Spleen (tissue), 11 donors: ENCODE results near the gene DNAJC15. TPM values are rescaled to one million over a fixed set of nuclear protein-coding genes. Genes with fewer than 3 reads are reported as not detected.

Experiments
- DNase-seq: peaks from one replicate; pipeline ENCODE4 v3.0.0-alpha.2; 2020
- H3K27ac ChIP-seq, 8 donors: fragments of 200-600 bp; sonication (generic) in 7 of 8; 1 replicate in 4 of 8; 2 replicates in 4 of 8; pipeline versions ENCODE4 v1.5.0 to v1.8.0; 2016 to 2021; ENCODE audit warnings: inconsistent platforms in 4 of 8, mild to moderate bottlenecking in 4 of 8, moderate library complexity in 1 of 8
- H3K27me3 ChIP-seq, 7 donors: fragments of 200-600 bp; sonication (generic) in 6 of 7; replicated peaks in 1 of 7; 1 replicate in 4 of 7; 2 replicates in 3 of 7; pipeline versions ENCODE4 v1.5.0 to v1.8.0; 2016 to 2021; ENCODE audit warnings: inconsistent platforms in 3 of 7, mild to moderate bottlenecking in 1 of 7
- H3K36me3 ChIP-seq, 6 donors: fragments of 200-600 bp; sonication (generic) in 5 of 6; 1 replicate in 4 of 6; 2 replicates in 2 of 6; pipeline versions ENCODE4 v1.5.0 to v1.8.0; 2016 to 2021; ENCODE audit warnings: inconsistent platforms in 2 of 6
- H3K4me1 ChIP-seq, 6 donors: fragments of 200-600 bp; sonication (generic) in 5 of 6; 1 replicate in 3 of 6; 2 replicates in 3 of 6; pipeline versions ENCODE4 v1.5.0 to v1.8.0; 2016 to 2021; ENCODE audit warnings: inconsistent platforms in 3 of 6
- H3K4me3 ChIP-seq, 8 donors: fragments of 200-600 bp; sonication (generic) in 7 of 8; 1 replicate in 4 of 8; 2 replicates in 4 of 8; pipeline versions ENCODE4 v1.5.0 to v1.8.0; 2016 to 2021; ENCODE audit warnings: inconsistent platforms in 4 of 8, mild to moderate bottlenecking in 4 of 8, moderate library complexity in 2 of 8
- H3K9me3 ChIP-seq, 8 donors: fragments of 200-600 bp; sonication (generic) in 7 of 8; 1 replicate in 4 of 8; 2 replicates in 4 of 8; pipeline versions ENCODE4 v1.5.0 to v1.8.0; 2016 to 2021; ENCODE audit warnings: inconsistent platforms in 4 of 8
- CTCF ChIP-seq, 11 experiments: fragments of 200-600 bp in 7 of 11; fragments of 450-650 bp in 4 of 11; sonication (generic) in 4 of 11; IDR thresholded peaks in 8 of 11; conservative IDR thresholded peaks in 3 of 11; 1 replicate in 7 of 11; 2 replicates in 4 of 11; pipeline versions ENCODE4 v1.4.0 to v1.8.0; 2016 to 2021; ENCODE audit warnings: antibody characterized with exemption in 11 of 11, inconsistent platforms in 4 of 11, mild to moderate bottlenecking in 1 of 11
- POLR2A ChIP-seq, 3 donors: fragments of 450-650 bp; IDR thresholded peaks; one replicate each; pipeline ENCODE4 v1.5.1; 2017; ENCODE audit warnings: antibody characterized with exemption in 3 of 3, mild to moderate bottlenecking in 1 of 3
- POLR2AphosphoS5 ChIP-seq, 3 donors: sonication (generic); formaldehyde crosslinking; IDR thresholded peaks; one replicate each; pipeline ENCODE4 v1.5.1; 2017; ENCODE audit warnings: antibody characterized with exemption in 3 of 3
- WGBS, 5 donors: extraction: QIAGEN DNeasy Blood & Tissue Kit in 3 of 5; methylation state at CpG; one replicate each; pipeline versions ENCODE4 v1.1.5 to v1.1.7; 2013 to 2018; 5-methylcytosine and 5-hydroxymethylcytosine counted together
- intact Hi-C: fragments of 100-400 bp; cut with DNase I; formaldehyde crosslinking; loops from one replicate; pipeline ENCODE4 v1.15.0; 2023; ENCODE audit warnings: low total_unique reads
- polyA plus RNA-seq, 3 donors: library from polyadenylated mRNA; stranded (reverse); fragments of 200-250 nt; gene quantifications; one replicate each; pipeline ENCODE4 v1.2.1, GENCODE V29; 2013
- total RNA-seq, 7 donors: library from RNA; depleted of rRNA in 3 of 7; stranded (reverse); fragments of >200 nt in 3 of 7; fragmentation: NEBNext Ultra II Directional in 4 of 7; extraction: Animal tissue kit (Norgen Biotek cat#: 25700) in 4 of 7; gene quantifications; one replicate each; pipeline versions ENCODE4 v1.1.0 to v1.2.1, GENCODE V29; 2016 to 2021
- donor health status: healthy with polysubstance abuse.
- donor health status: DM: no; HTN: no; CAD: no; lungs with moderate emphysema.
- donor health status: DM: no; HTN: no; CAD: no.
- donor health status: Bipolar disorder and iron deficiency.
- donor health status: healthy.
- donor health status: DM: no; HTN: no; CAD: no.
- donor health status: DM: yes; HTN: yes; CAD: no.

Gene DNAJC15
- total and polyA plus RNA-seq, 10 donors = 6.7 to 17.4 (median 11.8) TPM

- DNase-seq = no peak
- Histone ChIP-seq H3K27me3 (no peaks in the 10 kb centered on the region), H3K36me3 (no peaks in the 10 kb centered on the region), H3K4me1 (peaks cover 22 to 78% (median 44%) of the 10 kb centered on the region in 6 donors), H3K27ac (peak overlapping the region; percentile 72 to 91 (median 86)), H3K9me3 (peaks cover 0 to 6% (median 0%) of the 10 kb centered on the region in 8 donors), H3K4me3 (peak overlapping the region; percentile 35 to 65 (median 44))
- intact Hi-C loops = no loop called here
- TF ChIP-seq POLR2AphosphoS5 (IDR thresholded peaks at IDR 0.05) (no peak), CTCF (IDR thresholded peaks at IDR 0.05 in 8 of 11, conservative IDR thresholded peaks at IDR 0.05 in 3 of 11) (no peak), POLR2A (IDR thresholded peaks at IDR 0.05) (no peak)
- 9 to 14% (median 11%) methylated on average over 13 of the region's 13 CpGs for WGBS, 5 donors
These were observed 31.7 kb downstream of the DNAJC15 start for GRCh38 chr13:43054803-43055802.

- intact Hi-C loops = no loop called here
- peak overlapping the region in 4 of 8 donors; percentile 33 to 52 (median 46) for H3K27ac ChIP-seq
- H3K27me3 ChIP-seq = no peaks in the 10 kb centered on the region
- H3K4me3 ChIP-seq = no peak overlapping the region
- H3K9me3 ChIP-seq = peaks cover 0 to 6% (median 0%) of the 10 kb centered on the region in 8 donors
- WGBS, 5 donors = 57 to 79% (median 73%) methylated on average over 3 of the region's 3 CpGs
- H3K4me1 ChIP-seq = peaks cover 20 to 66% (median 39%) of the 10 kb centered on the region in 6 donors
- peak in 1 of 3 donors; percentile 9 for TF ChIP-seq POLR2AphosphoS5 (IDR thresholded peaks at IDR 0.05)
- no peak for TF ChIP-seq POLR2A (IDR thresholded peaks at IDR 0.05)
- H3K36me3 ChIP-seq = no peaks in the 10 kb centered on the region
- DNase-seq = no peak
These were observed 34.4 kb downstream of the DNAJC15 start for GRCh38 chr13:43057653-43058317.

- peaks cover 20 to 61% (median 39%) of the 10 kb centered on the region in 6 donors for H3K4me1 ChIP-seq
These were observed 34.9 kb downstream of the DNAJC15 start for GRCh38 chr13:43058318-43058674.

More at GRCh38 chr13:43058318-43058674, 34.9 kb downstream of the DNAJC15 start:
- Histone ChIP-seq H3K9me3 (peaks cover 0 to 1% (median 0%) of the 10 kb centered on the region in 8 donors), H3K27me3 (no peaks in the 10 kb centered on the region), H3K36me3 (no peaks in the 10 kb centered on the region), H3K4me3 (no peak overlapping the region), H3K27ac (peak overlapping the region in 5 of 8 donors; percentile 33 to 59 (median 46))
- no peak for DNase-seq
- WGBS, 5 donors = 40 to 76% (median 50%) methylated on average over 1 of the region's 1 CpG
- intact Hi-C loops = no loop called here
- TF ChIP-seq POLR2AphosphoS5 (IDR thresholded peaks at IDR 0.05) (no peak), CTCF (IDR thresholded peaks at IDR 0.05 in 8 of 11, conservative IDR thresholded peaks at IDR 0.05 in 3 of 11) (no peak), POLR2A (IDR thresholded peaks at IDR 0.05) (no peak)
